Activated CD4-positive, alpha-beta T cell treated with anti-CD3 and anti-CD28 coated beads, Interleukin-2, amount 50 U/mL, for 48 hours (primary cell): ENCODE results near the gene GTF3C2.
"Not testable (repeated sequence)": the region's sequence is repeated elsewhere in the genome, so short reads cannot be mapped to it uniquely, and the experiment has no call there.

ENCODE experiments used
- DNase-seq, 2 experiments: peaks; one replicate each; pipeline ENCODE4 v3.0.0-alpha.2; 2020

GTF3C2 gene

DNA sequence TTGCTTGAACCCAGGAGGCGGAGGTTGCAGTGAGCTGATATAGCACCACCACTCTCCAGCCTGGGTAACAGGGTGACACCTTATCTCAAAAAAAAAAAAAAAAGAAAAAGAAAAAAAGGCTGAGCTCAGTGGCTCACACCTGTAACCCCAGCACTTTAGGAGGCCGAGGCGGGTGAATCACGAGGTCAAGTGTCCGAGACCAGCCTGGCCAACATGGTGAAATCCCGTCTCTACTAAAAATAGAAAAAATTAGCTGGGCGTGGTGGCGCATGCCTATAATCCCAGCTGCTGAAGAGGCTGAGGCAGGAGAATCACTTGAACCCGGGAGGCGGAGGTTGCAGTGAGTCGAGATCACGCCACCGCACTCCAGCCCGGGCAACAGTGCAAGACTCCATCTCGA is 36.7 kb downstream of the GTF3C2 start:
- not testable (repeated sequence) for DNase-seq

DNA sequence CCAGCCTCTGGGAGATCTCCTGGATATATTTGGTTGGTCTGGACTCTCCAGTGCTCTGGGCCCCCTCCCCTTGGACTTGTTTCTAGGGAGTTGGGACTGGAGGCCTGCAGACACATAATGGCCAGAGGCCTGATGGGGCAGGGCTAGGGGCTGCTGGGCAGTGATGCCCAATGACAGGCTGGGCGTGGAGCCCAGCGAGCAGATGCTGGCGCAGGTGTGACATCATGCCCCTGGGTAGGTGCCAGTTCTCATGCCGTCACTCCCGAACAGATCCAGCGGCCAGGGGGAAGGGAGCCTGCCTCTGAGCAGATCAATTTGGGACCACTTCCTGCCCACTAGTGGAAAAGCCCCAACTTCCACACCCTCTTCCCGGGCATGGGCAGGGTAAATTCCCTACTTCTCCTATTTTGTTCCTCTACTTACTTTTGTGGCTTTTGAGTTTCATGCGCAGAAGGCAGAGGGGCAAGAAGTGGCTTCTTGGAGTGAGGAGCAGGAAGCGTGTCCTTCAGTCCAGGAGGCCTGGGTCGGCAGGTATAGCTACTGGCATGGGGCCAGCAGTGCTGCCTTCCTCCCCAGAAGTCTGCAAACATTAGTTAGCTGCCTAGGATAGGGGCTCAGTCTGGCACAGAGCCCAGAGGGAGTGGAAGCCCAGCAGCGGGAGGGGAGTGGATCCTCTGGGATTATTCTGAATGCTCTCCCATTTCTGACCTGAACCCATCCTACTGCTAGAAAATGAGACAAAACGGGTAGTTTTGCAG is 39.7 kb downstream of the GTF3C2 start:
- DNase-seq: no peak

DNA sequence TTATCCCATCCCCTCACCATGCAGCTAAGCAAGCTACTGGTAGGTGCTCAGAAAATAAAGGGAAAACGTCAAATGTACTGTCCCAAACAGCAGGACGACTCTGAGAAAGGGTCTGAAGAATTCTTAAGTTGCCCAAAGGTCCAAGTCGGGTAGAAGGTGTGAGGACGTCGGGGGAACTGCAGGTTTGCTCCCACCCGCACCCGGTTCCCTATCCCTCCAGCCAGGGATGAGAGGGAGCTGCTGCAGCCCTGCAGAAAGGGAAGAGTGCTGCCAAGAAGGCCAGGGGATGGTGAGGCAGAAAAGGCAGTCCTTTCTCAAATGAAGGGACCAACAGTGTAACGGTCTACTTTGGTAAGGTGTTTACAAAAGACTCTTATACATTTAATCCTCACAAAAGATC is 41.4 kb downstream of the GTF3C2 start:
- DNase-seq: no peak

DNA sequence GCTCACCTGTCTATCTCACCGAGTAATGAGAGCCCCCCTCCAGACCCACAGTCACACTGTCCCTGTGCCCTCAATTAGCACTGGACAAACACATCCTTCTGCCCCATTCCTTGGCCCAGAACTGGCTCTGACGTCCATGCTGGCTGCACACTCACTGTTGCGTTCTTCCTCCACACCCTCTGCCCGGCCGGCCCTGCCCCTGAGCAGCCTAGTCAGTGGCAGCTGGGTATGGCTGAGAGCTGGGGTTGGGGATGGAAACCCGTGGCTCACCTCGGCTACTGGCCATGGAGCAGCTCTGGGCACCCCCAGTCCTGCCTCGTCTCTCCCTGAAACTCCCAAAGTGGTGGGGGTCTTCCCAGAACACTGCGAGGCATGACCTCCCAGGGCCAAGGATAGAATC is 41.9 kb downstream of the GTF3C2 start:
- DNase-seq: no peak

DNA sequence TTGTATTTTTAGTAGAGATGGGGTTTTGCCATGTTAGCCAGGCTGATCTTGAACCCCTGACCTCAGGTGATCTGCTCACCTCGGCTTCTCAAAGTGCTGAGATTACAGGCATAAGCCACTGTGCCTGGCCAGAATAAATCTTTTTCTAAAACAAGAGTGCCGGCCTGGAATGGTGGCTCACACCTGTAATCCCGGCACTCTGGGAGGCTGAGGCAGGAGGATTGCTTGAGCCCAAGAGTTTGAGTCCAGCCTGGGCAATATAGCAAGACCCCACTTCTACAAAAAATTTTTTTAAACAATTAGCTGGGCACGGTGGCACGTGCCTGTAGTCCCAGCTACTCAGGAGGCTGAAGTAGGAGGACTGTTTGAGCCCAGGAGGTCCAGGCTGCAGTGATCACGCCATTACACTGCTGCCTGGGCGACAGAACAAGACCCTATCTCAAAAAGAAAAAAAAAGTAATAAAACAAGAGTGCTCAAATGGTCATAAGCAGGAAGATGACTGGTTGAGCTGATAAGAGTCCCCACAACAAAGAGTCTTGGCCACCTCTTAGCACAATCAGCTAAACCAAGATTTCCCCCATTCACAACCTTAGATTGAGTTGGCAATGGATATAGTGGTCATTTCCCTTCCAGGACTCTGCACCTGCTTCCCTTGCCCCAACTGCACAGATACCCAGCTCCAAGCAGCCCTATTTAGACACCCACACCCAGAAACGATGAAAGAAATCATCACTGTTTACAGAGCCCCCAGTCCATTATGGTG is 42.5 kb downstream of the GTF3C2 start:
- DNase-seq: no peak

DNA sequence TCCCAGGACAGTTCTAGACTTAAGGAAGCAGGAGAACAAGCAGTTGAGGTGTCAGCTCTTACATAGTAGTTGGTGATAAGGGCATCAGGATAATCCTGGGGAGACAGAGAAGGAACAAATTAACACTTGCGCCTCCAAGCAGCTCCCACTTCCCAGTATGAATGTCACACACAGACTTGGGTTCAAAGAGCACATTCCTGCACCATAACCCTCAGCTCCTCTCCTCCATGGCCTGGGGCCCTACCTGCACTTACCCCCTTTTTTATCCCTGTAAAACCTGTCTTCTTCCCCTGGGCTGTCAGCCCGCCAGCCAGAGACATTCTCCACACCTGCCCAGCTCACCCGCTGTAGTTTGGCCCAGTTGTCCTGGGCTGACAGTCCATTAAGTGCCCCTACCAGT is 44.4 kb downstream of the GTF3C2 start:
- DNase-seq: no peak

DNA sequence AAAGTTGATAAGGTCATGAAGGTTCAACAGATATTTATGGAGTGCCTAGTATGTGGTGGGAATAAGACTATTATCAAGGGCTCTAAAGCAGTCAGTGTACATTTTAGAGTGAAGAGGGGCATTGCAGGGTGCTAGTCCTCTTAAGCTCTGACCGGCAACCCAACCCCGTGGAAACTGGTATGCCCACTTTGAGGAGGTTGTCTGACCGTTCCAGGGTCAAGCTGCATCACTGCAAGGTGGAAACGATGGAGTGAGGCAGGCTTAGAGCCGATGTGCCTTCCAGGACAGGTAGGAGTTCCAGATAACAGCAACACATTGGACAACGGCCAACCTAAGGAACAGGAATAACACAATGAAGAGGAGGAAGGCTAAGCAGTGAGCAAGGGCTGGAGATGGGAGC is 46.9 kb downstream of the GTF3C2 start:
- no peak for DNase-seq

DNA sequence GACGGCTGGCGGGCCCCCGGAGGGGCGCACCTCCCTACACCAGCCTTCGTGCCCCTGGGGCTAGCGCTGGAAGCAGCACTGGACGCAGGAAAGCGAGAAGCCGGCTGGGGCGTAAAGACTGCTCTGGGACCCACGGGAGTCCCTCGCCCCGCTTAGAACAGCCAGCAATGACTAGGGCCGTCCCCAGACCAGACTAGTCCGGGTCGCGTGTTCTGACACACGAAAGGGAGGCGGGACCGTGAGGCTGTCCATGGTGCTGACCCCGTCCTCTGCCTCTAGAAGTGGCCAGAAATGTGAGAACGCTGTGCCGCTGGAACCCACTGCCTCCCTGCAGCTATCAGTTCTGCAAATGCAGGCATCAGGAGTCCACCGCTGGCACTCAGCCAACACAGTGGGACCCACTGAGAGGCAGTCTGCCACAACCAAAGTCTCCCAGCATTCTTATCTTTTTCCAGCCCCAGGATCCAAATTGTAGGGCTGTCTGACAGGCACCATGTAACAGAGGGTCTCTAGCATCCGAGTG is 48.1 kb downstream of the GTF3C2 start, which contains the start of gene UCN:
Gene UCN (minus strand): TSS at position 87 of the 523 bp plus-strand sequence. CDS start 550 bp downstream, outside the sequence.
- DNase-seq: no peak

DNA sequence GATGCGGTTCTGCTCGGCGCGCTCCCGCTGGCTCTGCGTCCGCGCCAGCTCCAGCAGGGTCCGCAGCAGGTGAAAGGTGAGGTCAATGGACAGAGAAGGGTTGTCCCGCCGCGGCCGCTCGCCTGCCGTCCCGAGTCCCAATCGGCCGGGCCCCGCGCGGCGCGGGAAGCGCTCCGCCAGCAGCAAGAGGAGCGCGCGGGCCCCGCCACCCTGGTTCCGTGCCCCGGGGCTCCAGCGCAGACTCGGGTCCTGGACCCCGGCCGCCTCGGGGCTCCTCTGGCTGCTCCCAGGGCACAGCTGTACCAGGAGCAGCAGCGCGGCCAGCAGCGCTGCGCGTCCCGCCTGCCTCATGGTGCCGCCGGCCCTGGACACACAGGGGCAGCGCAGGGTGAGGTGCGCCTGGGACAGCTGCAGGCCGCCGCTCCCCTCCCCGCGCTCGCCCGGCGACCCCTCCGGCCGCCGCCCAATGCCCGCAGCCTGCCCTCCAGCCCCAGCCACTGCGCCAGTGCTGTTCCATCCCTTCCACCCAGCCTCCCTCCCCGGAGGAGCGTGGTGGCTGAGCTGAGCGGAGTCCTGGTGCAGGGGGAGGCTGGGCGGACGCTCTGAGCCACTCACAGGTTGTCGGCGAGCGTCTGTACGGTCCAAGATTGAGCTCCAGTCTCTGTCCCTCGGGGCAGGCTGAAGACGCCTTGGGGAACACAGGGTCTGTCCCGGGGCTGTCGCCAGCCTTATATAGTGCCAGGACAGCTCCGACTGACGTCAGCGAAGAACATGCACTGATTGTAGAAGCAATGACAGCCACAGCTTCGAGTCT is 48.8 kb downstream of the GTF3C2 start:
- no peak for DNase-seq

DNA sequence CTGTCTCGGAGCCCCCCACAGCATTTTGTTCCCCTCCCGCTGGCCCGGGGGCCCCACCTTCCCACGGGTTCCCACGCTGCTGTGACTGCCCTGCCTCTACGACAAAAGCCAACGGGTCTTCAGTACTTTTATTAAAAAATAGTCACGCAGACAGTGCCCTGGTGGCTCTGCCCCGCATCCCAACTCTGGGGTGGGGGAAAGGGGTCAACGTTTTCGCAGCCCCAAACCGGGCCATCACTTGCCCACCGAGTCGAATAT is 49.3 kb downstream of the GTF3C2 start:
- DNase-seq: no peak

DNA sequence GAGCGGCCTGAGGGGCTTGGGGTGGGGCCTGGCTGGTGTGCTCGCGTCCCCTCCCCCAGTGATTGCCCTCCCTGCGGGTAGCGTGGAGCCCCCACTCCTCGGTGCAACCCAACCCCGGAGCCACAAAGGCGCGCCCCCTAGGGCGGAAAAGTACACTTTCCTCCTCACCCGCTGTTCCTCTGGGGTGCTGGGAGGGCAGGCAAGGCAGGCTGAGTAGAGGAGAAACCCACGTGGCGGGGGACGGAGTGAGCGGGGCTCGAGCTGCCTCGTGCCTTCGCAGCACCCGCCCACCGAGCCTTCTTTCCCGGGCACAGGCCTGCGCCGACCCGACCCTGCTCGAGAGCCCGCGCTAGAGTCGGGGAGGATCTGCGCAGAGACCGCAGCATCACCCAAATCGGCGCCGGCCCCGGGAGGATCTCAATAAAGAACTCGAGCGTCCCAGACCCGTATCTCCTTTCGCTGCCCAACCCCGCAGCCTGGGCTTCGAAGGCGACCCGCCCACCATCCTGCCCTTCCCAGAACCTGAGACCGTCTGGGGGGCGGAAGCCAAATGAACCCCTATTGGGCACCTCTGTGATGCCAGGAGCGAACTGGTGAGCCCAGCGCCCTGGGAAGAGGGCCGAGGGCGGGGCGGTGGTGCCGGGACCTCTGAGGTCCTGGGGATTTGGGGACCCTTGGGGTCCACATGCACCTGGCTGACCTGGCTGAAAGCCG is 49.8 kb downstream of the GTF3C2 start:
- DNase-seq: peak; percentile 38 to 49

DNA sequence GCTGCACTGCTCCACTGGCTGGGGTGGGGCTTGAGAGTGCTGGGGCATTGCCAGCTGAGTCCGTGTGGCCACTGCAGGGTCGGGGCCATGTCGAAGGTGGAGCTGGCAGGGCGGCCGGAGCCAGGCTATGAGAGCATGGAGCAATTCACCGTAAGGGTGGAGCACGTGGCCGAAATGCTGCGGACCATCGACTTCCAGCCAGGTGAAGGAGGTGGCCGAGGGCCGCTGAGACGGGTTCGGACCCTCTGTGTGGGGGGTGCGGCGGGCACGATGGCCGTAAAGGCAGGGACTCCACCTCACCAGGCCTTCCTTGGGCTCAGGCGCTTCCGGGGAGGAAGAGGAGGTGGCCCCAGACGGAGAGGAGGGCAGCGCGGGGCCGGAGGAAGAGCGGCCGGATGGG is 50.4 kb downstream of the GTF3C2 start:
- DNase-seq: no peak

DNA sequence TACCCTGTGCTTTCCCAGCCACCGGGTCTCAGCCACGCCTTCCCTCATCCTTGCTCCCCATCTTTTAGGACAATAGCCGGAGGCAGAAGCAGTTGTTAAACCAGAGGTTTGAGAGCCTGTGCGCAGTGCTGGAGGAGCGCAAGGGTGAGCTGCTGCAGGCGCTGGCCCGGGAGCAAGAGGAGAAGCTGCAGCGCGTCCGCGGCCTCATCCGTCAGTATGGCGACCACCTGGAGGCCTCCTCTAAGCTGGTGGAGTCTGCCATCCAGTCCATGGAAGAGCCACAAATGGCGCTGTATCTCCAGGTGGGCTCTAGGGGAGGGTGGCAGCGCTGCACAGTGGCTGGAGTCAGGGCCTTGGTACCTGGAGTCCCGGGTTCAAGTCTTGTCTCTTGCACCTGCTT is 51.0 kb downstream of the GTF3C2 start:
- DNase-seq: no peak

DNA sequence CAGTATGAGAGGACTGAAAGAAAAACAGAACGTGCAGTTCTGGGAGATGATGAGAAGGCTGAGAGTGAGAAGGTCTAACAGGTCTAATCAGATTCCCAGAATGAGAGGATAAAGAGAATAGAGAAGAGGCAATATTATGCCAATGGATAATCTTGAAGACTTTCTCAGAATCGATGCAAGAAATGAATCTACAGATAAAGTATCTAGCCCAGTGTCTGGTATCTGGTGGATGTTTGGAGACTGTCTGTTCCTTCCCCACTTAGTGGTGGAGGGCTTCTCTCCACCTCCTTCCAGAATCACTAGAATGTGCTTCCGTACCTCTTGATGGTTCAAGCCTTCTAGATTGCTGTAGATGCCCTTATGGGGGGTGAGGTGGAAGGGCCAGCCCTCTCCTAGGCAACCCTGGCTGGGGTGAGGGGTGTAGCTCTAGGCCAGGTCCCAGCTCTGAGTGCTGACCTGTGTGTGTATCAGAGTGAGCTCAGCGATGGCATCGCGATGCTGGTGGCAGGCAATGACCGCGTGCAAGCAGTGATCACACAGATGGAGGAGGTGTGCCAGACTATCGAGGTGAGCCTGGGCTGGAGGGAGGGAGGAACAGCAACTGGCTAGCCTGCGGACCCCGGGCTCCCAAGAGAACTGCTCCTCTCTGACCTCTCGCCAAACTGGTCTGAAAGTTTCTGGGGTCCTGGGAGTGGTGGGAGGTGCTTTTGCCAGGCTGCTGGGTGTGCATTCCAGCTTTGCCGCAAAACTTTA is 51.9 kb downstream of the GTF3C2 start:
- DNase-seq: no peak

DNA sequence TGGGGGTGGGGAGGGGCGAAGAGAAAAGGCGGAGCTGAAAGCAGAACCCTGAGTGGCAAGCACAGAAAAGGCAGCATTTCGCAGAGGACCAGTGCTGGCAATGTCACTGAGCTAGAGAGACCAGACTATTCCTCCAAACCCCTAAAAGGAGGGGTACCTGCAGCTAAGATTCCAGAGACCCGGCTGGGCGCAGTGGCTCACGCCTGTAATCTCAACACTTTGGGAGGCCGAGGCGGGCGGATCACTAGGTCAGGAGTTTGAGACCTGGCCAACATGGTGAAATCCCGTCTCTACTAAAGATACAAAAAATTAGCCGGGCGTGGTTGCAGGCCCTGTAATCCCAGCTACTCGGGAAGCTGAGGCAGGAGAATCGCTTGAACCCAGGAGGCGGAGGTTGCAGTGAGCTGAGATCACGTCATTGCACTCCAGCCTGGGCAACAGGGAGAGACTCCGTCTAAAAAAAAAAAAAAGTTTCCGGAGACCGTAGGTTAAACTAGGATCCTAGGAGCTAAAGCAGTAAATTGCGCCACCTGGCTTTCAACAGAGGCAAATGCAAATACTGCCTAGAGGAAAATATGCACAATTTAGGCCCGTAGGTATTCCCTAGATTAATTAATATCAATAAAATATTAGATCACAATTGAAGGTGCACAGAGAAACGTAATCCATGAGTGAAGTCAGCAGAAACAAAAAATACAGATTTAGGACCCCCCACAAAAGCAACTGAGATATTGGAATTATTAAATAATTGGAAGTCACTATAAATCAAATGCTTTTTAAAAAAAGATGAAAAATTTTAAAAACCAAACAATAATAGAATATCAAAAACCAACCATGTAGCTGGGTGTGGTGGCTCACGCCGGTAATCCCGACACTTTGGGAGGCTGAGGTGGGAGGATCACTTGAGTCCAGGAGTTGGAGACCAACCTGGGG is 53.2 kb downstream of the GTF3C2 start:
- DNase-seq: peak; percentile 30 to 45

DNA sequence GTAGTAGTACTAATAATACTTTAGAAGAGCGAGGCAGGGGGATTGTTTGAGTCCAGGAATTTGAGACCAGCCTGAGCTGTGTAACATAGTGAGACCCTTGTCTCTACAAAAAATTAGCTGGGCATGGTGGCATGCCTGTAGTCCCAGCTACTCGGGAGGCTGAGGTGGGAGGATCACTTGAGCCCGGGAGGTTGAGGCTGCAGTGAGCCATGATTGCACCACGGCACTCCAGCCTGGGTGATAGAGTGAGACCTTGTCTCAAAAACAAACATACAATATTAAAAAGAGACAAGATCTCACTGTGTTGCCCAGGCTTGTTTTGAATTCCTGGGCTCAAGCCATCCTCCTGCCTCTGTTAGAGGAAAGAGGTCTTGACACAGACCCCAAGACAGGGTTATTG is 56.0 kb downstream of the GTF3C2 start:
- DNase-seq: not testable (repeated sequence)

DNA sequence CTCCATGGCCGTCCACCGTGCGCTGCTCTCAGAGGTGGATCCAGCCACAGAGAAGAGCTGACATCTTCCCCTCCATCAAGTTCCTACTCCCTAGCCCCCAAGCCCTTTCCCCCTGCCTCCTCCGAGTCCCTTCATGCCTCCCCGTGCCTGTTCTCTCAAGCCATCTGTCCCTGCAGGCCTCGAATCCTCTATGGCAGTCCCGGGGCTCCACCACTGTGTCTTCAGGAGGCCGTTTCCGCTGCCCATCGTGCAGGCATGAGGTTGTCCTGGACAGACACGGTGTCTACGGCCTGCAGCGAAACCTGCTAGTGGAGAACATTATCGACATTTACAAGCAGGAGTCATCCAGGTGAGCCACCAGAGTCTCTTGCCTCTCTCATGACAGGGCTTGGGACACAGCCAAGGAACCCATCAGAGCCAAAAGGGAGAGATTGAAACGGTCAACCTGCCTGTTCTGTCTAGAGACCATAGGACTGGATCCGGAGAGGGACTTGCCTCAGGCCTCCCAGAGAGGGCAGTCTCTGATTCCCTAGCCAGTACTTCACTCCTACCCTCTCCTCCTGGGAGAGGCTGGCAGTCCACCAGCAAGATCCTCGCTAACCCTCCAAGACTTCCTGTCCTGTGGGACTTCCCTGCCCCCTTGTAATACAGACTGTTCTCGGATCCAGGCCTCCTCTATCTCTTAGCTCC is 58.0 kb downstream of the GTF3C2 start:
- no peak for DNase-seq

DNA sequence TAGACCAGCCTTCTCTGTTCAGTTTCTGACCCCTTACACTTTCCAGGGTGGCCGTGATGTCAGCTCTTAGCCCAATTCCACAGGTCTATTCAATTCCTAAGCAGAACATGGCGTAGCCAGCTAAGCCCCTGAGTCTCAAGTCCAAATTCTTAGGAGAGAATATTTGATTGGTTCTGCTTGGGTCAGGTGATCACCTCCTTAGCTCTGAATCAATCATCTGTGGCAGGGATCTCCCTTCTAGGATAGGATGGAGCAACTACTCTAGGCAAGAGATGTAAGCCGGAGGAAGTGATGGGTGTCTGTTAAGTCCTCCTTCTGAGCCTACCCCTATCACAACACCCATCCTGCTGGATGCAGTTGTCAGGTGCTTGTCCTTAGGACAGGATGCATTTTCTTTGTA is 59.4 kb downstream of the GTF3C2 start:
- DNase-seq: no peak

DNA sequence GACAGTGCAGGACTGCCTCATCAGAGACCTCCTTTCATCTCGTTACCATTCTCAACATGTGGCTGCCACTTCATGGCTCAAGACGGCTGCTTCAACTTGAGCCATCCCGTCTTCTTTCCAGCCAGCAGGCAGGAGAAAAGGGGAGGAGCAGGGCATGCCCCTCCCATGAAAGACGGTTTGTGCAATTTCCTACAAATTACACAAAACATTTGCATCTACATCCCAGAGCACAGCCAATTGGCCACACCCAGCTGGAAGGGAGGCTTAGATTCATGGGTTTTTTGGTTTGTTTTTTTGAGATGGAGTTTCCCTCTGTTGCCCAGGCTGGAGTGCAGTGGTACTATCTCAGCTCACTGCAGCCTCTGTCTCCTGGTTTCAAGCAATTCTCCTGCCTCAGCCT is 60.1 kb downstream of the GTF3C2 start:
- no peak for DNase-seq

DNA sequence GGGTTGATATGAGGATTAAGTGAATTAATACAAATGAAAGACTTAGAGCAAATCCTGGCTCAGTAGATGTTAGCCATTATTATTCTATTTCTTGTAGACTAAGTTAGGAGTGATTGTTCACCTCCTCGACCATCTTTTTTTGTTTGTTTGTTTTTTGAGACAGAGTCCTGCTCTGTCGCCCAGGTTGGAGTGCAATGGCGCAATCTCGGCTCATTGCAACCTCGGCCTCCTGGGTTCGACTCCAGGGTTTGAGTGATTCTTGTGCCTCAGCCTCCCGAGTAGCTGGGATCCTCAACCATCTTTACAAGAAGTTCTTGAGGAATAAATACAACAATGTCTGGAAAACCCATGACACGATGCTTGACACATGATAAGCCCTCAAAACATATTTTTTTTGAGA is 61.6 kb downstream of the GTF3C2 start:
- DNase-seq: no peak
